ENCODE measurements around the gene RAI14.

DNA sequence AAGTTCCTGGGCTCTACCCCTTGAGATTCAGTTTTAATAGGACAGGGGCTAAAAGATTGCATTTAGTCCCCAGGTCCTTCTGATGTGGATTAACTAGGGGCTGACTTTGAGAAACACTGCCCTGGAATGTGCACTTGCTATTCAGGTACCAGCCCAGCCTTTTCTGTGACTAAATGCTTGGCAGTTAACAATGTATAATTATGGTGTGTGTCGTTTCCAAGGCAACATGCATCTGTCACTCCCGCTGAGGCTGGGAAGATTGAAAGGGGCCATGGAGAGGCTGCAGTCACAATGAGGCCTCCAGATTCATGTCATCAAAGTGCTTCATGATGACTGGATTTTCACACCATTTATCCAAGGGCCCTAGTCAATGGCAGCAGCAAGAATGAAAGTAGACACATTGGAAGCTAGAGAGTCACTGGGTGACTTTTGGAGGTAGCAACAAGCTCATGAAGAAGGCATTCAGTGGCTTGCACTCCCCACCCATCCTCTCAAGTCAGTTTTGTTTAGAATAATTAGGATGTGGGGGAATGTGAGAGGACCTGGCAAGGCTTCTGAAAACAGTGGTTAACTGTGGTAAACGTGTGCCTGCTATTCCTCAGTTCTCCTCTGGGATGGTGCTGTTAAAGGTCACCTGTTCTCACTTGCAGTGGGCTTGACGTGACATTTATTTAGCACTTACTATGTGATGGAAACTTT lies 28.3 kb downstream of the RAI14 start:
- TF ChIP-seq, protein P1, sequence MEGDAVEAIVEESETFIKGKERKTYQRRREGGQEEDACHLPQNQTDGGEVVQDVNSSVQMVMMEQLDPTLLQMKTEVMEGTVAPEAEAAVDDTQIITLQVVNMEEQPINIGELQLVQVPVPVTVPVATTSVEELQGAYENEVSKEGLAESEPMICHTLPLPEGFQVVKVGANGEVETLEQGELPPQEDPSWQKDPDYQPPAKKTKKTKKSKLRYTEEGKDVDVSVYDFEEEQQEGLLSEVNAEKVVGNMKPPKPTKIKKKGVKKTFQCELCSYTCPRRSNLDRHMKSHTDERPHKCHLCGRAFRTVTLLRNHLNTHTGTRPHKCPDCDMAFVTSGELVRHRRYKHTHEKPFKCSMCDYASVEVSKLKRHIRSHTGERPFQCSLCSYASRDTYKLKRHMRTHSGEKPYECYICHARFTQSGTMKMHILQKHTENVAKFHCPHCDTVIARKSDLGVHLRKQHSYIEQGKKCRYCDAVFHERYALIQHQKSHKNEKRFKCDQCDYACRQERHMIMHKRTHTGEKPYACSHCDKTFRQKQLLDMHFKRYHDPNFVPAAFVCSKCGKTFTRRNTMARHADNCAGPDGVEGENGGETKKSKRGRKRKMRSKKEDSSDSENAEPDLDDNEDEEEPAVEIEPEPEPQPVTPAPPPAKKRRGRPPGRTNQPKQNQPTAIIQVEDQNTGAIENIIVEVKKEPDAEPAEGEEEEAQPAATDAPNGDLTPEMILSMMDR (IDR thresholded peaks at IDR 0.05): peak in 1 of 12 donors; percentile 4
- no peak for TF ChIP-seq POLR2A (IDR thresholded peaks at IDR 0.05)

All from heart left ventricle (tissue), 13 donors.